HepG2 (cell line): Measurements from ENCODE around the gene ANAPC16. TPM values are rescaled to one million over a fixed set of nuclear protein-coding genes. Genes with fewer than 3 reads are reported as not detected.

ENCODE experiments used
- AFF4 ChIP-seq: sonication (generic); formaldehyde crosslinking; IDR thresholded peaks from 2 replicates; pipeline ENCODE4 v1.4.0; 2020; ENCODE audit warnings: missing genetic modification reagents
- CHD4 ChIP-seq: fragments of 200-600 bp; sonication (generic); IDR thresholded peaks from 2 replicates; pipeline ENCODE4 v1.7.0; 2017; ENCODE audit warnings: mild to moderate bottlenecking, low read length, borderline replicate concordance
- DMAP1 ChIP-seq: IDR thresholded peaks from 2 replicates; pipeline ENCODE4 v1.6.1; 2016
- FOXA1 ChIP-seq, 2 experiments: fragments of 450-650 bp in 1 of 2; sonication (generic) in 1 of 2; formaldehyde crosslinking in 1 of 2; IDR thresholded peaks; 2 replicates each; pipeline versions ENCODE4 v1.4.0 to v1.6.1; 2016 to 2020; ENCODE audit warnings: missing genetic modification reagents in 1 of 2
- IKZF1 ChIP-seq: fragments of 450-650 bp; IDR thresholded peaks from 2 replicates; pipeline ENCODE4 v1.7.1; 2016
- NFE2L1 ChIP-seq: sonication (generic); formaldehyde crosslinking; IDR thresholded peaks from 2 replicates; pipeline ENCODE4 v1.4.0; 2020; ENCODE audit warnings: missing genetic modification reagents, mild to moderate bottlenecking, borderline replicate concordance
- RARG ChIP-seq: sonication (generic); formaldehyde crosslinking; IDR thresholded peaks from 2 replicates; pipeline ENCODE4 v1.4.0; 2020; ENCODE audit warnings: low read depth, mild to moderate bottlenecking, missing genetic modification reagents
- SRF ChIP-seq: IDR thresholded peaks from 2 replicates; pipeline ENCODE4 v1.6.1; 2011; ENCODE audit warnings: mild to moderate bottlenecking, low read depth, low read length, moderate library complexity
- USF2 ChIP-seq, 2 experiments: sonication (generic) in 1 of 2; formaldehyde crosslinking in 1 of 2; IDR thresholded peaks; 2 replicates each; pipeline versions ENCODE4 v1.5.1 to v1.6.1; 2011 to 2020; ENCODE audit warnings: borderline replicate concordance in 1 of 2, low read depth in 1 of 2, low read length in 1 of 2, mild to moderate bottlenecking in 1 of 2, missing genetic modification reagents in 1 of 2, moderate library complexity in 1 of 2
- ZNF296 ChIP-seq: sonication (generic); formaldehyde crosslinking; conservative IDR thresholded peaks from 2 replicates; pipeline ENCODE4 v1.5.0; 2020; ENCODE audit warnings: mild to moderate bottlenecking, missing genetic modification reagents
- ZNF558 ChIP-seq: sonication (generic); formaldehyde crosslinking; IDR thresholded peaks from 2 replicates; pipeline ENCODE4 v1.9.0; 2022; ENCODE audit warnings: mild to moderate bottlenecking, missing genetic modification reagents, borderline replicate concordance
- ZNF619 ChIP-seq: sonication (generic); formaldehyde crosslinking; IDR thresholded peaks from 2 replicates; pipeline ENCODE4 v1.4.0; 2020; ENCODE audit warnings: mild to moderate bottlenecking, missing genetic modification reagents
- ZNF800 ChIP-seq: sonication (generic); formaldehyde crosslinking; IDR thresholded peaks from 2 replicates; pipeline ENCODE4 v1.4.0; 2020; ENCODE audit warnings: missing genetic modification reagents
- ZSCAN31 ChIP-seq: sonication (generic); formaldehyde crosslinking; IDR thresholded peaks from 2 replicates; pipeline ENCODE4 v1.5.0; 2020; ENCODE audit warnings: low read depth, mild to moderate bottlenecking, missing genetic modification reagents
- polyA plus RNA-seq, 8 experiments: library from polyadenylated mRNA; depleted of rRNA in 3 of 8; stranded (reverse) in 7 of 8; unstranded in 1 of 8; fragments of >200 nt; fragmentation: Illumina TruSeq in 4 of 8; extraction: Trizol in 4 of 8; gene quantifications; 2 replicates each; pipeline versions ENCODE4 v1.2.1 to v1.2.3, GENCODE V29; 2011 to 2016; ENCODE audit warnings: low read depth in 4 of 8, missing spikeins in 1 of 8, mixed read lengths in 1 of 8; ENCODE audit not compliant: insufficient read depth in 1 of 8
- total RNA-seq, 5 experiments: library from RNA; depleted of rRNA; stranded (reverse); fragments of >200 nt; fragmentation: Illumina TruSeq; extraction: Trizol; gene quantifications; 2 replicates each; pipeline ENCODE4 v1.2.3, GENCODE V29; 2016; ENCODE audit warnings: low read depth in 1 of 5
- TF ChIP-seq, protein P1 (sequence below), 2 experiments: sonication (generic) in 1 of 2; formaldehyde crosslinking in 1 of 2; IDR thresholded peaks; 2 replicates each; pipeline versions ENCODE4 v1.4.0 to v1.6.1; 2018 to 2020; ENCODE audit warnings: missing genetic modification reagents in 2 of 2, borderline replicate concordance in 1 of 2, low read depth in 1 of 2, mild to moderate bottlenecking in 1 of 2, missing biosample characterization in 1 of 2

ANAPC16 gene
- total and polyA plus RNA-seq, 2 of the 13 experiments (the other 11 are each of a cell fraction or from before 2014, with no cell fraction given) = 74.8 to 89.4 TPM

DNA sequence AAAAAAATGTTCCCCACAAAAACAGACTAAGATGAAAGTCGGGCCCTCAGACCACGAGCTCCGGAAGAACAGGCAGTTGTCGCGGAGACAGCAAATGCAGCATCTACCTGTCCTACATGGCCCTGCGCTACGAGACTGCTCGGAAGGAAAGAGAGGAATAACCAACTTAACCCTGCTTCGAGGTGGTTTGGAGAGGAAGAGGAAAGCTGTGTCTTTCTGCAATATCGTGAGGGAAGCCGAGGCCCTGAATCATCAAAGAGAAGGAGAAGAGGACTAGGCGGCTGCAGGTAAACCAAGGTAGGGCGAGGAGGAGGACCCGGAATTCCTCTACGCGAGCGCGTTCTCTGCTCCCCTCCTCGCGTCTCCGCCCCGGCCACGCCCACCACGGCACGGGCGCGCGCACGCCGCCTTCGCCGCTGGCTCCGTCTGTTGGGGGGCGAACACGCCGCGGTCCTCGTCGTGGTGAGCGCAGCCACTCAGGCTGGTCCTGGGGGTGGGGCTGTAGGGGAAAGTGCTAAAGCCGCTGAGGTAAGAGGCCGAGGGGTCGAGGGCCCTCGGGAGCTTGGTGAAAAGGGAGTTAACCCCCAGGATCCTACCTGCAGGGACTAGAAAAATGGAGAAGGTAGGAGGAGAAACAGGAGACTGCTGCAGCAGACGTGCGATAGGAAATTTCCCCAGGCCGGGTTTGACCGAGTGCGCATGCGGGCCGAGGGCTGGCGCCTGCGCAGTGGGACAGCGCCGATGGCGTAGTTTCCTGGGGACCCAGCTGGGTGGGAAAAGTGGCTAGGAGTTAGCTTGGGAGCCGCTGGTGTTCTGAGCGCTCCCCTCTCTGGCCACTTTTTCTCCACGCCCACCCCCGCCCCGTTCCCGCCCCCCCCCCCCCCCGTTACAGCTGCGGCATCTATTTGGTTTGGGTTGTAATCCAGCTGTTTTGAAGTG is at the start of gene ANAPC16, which contains the start of gene ASCC1 (continued):
- TF ChIP-seq USF2 (IDR thresholded peaks at IDR 0.05; ENCODE audit: low read depth, low read length) (no peak), USF2 (CRISPR knock-in tag; IDR thresholded peaks at IDR 0.05; ENCODE audit: borderline replicate concordance) (no peak), ZNF296 (CRISPR knock-in tag) (no peak), CHD4 (no peak), AFF4 (CRISPR knock-in tag) (peak; percentile 85; the same call in 1 of the 2 replicates), NFE2L1 (no peak), RARG (peak; percentile 76; the same call in 1 of the 2 replicates), DMAP1 (peak; percentile 97), ZSCAN31 (CRISPR knock-in tag) (peak; percentile 89), ZNF558 (CRISPR knock-in tag) (peak; percentile 83; the same call in 1 of the 2 replicates), IKZF1 (no peak), ZNF800 (CRISPR knock-in tag) (peak; percentile 91), FOXA1 (IDR thresholded peaks at IDR 0.05) (no peak), FOXA1 (CRISPR knock-in tag; IDR thresholded peaks at IDR 0.05) (peak; percentile 27; the same call in 1 of the 2 replicates), ZNF619 (peak; percentile 93; the same call in 1 of the 2 replicates), SRF (no peak)
- TF ChIP-seq, protein P1, sequence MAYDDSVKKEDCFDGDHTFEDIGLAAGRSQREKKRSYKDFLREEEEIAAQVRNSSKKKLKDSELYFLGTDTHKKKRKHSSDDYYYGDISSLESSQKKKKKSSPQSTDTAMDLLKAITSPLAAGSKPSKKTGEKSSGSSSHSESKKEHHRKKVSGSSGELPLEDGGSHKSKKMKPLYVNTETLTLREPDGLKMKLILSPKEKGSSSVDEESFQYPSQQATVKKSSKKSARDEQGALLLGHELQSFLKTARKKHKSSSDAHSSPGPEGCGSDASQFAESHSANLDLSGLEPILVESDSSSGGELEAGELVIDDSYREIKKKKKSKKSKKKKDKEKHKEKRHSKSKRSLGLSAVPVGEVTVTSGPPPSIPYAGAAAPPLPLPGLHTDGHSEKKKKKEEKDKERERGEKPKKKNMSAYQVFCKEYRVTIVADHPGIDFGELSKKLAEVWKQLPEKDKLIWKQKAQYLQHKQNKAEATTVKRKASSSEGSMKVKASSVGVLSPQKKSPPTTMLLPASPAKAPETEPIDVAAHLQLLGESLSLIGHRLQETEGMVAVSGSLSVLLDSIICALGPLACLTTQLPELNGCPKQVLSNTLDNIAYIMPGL (CRISPR knock-in tag; IDR thresholded peaks at IDR 0.05; ENCODE audit: borderline replicate concordance in 1 of 2, low read depth in 1 of 2) = peak; percentile 88 to 92; a peak in 3 of 4 replicates
